ENCODE measurements around the gene CFTR. TPM values are rescaled to one million over a fixed set of nuclear protein-coding genes. Genes with fewer than 3 reads are reported as not detected.

CFTR gene
- total and polyA plus RNA-seq, 9 of the 15 experiments (the other 6 are each of a cell fraction or from before 2014, with no cell fraction given): 0.20 TPM; not detected in 8

- no peak overlapping the region for H3K9ac ChIP-seq (ENCODE audit: insufficient read depth in 1 of 2, low read depth in 2 of 2, low read length in 2 of 2)
- no peaks in the 10 kb centered on the region for H4K20me1 ChIP-seq (replicated peaks; ENCODE audit: control insufficient read depth, insufficient read depth, low read length)
- FAIRE-seq (no peak), ATAC-seq (no peak), DNase-seq (ENCODE audit: extremely low read depth in 1 of 4, low spot score in 3 of 4) (no peak)
- H3K4me2 ChIP-seq (ENCODE audit: insufficient read depth, low read length): no peak overlapping the region
- no peak overlapping the region for H3K4me3 ChIP-seq
- TF ChIP-seq NBN (IDR thresholded peaks at IDR 0.05; ENCODE audit: low read depth): no peak
- no peak for TF ChIP-seq ZNF316 (IDR thresholded peaks at IDR 0.05)
- TF ChIP-seq TFE3 (CRISPR knock-in tag; IDR thresholded peaks at IDR 0.05): no peak
- no peak for TF ChIP-seq MCM3 (IDR thresholded peaks at IDR 0.05)
- no peak for TF ChIP-seq RNF219 (CRISPR knock-in tag; IDR thresholded peaks at IDR 0.05)
- TF ChIP-seq ZNF717 (CRISPR knock-in tag; IDR thresholded peaks at IDR 0.05): no peak
- no peak for TF ChIP-seq ZNF707 (CRISPR knock-in tag; conservative IDR thresholded peaks at IDR 0.05)
- TF ChIP-seq TEAD2 (tag; IDR thresholded peaks at IDR 0.05): no peak
- no peak for TF ChIP-seq ZBTB2 (IDR thresholded peaks at IDR 0.05)
- no peak for TF ChIP-seq PHB2 (IDR thresholded peaks at IDR 0.05; ENCODE audit: low read depth)
- TF ChIP-seq MAFF (IDR thresholded peaks at IDR 0.05; ENCODE audit: low read length): no peak
- TF ChIP-seq, protein P1, sequence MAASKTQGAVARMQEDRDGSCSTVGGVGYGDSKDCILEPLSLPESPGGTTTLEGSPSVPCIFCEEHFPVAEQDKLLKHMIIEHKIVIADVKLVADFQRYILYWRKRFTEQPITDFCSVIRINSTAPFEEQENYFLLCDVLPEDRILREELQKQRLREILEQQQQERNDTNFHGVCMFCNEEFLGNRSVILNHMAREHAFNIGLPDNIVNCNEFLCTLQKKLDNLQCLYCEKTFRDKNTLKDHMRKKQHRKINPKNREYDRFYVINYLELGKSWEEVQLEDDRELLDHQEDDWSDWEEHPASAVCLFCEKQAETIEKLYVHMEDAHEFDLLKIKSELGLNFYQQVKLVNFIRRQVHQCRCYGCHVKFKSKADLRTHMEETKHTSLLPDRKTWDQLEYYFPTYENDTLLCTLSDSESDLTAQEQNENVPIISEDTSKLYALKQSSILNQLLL (CRISPR knock-in tag; IDR thresholded peaks at IDR 0.05; ENCODE audit: borderline replicate concordance): no peak
- no peak for TF ChIP-seq ERF (CRISPR knock-in tag; IDR thresholded peaks at IDR 0.05)
- no peak for TF ChIP-seq KDM1A (IDR thresholded peaks at IDR 0.05)
- TF ChIP-seq KLF10 (CRISPR knock-in tag; IDR thresholded peaks at IDR 0.05): no peak
- H3K79me2 ChIP-seq (ENCODE audit: control insufficient read depth, insufficient read depth, low read length): no peaks in the 10 kb centered on the region
- no peaks in the 10 kb centered on the region for H3K9me3 ChIP-seq (replicated peaks; ENCODE audit: control insufficient read depth, insufficient read depth, low read depth, low read length)
- in situ Hi-C loops (cut with MboI): no loop called here
- BruUV-seq (replicated peaks): no TSS peak
- ChIA-PET POLR2A (no interaction called here), CTCF (ENCODE audit: low intra/inter-chr PET ratio) (no interaction called here)
- H3K9me1 ChIP-seq (ENCODE audit: control insufficient read depth, insufficient read depth, low read length): no peaks in the 10 kb centered on the region
- intact Hi-C loops (cut with micrococcal nuclease): no loop called here
- no peaks in the 10 kb centered on the region for H3K27me3 ChIP-seq (ENCODE audit: control insufficient read depth in 2 of 2, insufficient read depth in 2 of 2, low read length in 2 of 2)
- 0% methylated on average over 4 of the region's 4 CpGs for WGBS (ENCODE audit: insufficient coverage, low coverage, missing lambda C conversion rate)
- no peaks in the 10 kb centered on the region for H3K36me3 ChIP-seq (ENCODE audit: control insufficient read depth, insufficient read depth, low read length)
- H3K27ac ChIP-seq (ENCODE audit: extremely low read depth, low read depth, low read length): no peak overlapping the region
- H2AFZ ChIP-seq (ENCODE audit: low read depth, low read length): no peak overlapping the region
- H3K4me1 ChIP-seq (replicated peaks in 1 of 2; ENCODE audit: control insufficient read depth in 2 of 2, insufficient read depth in 2 of 2, low read length in 2 of 2): no peaks in the 10 kb centered on the region
Measured at GRCh38 chr7:117603627-117604026, 123.8 kb downstream of the CFTR start.
